H1 (cell line): ENCODE data around the gene EMX1. TPM values are rescaled to one million over a fixed set of nuclear protein-coding genes. Genes with fewer than 3 reads are reported as not detected.

Experiments used
- BCL11A ChIP-seq, 2 experiments: IDR thresholded peaks; one replicate each; pipeline ENCODE4 v1.6.1; 2011; ENCODE audit warnings: low read depth in 2 of 2, low read length in 2 of 2, mild to moderate bottlenecking in 2 of 2
- CBX5 ChIP-seq: fragments of 300-800, 300-1000 bp; sonication (generic); IDR thresholded peaks from 2 replicates; pipeline ENCODE4 v1.7.1; 2016; ENCODE audit warnings: antibody characterized with exemption, low read length, low read depth
- CEBPB ChIP-seq: IDR thresholded peaks from 2 replicates; pipeline ENCODE4 v1.6.1; 2012; ENCODE audit warnings: low read depth, low read length
- CHD1 ChIP-seq: IDR thresholded peaks from 2 replicates; pipeline ENCODE4 v1.6.1; 2012; ENCODE audit warnings: low read depth, low read length, improper control_type of control experiment
- EGR1 ChIP-seq: IDR thresholded peaks from 2 replicates; pipeline ENCODE4 v1.6.1; 2011; ENCODE audit warnings: low read depth, low read length, borderline replicate concordance
- EP300 ChIP-seq, 2 experiments: IDR thresholded peaks; 1 replicate in 1 of 2; 2 replicates in 1 of 2; pipeline ENCODE4 v1.6.1; 2011 to 2012; ENCODE audit warnings: low read depth in 2 of 2, low read length in 2 of 2, mild to moderate bottlenecking in 2 of 2, borderline replicate concordance in 1 of 2, inconsistent platforms in 1 of 2, moderate library complexity in 1 of 2
- EZH2 ChIP-seq: fragments of 200-600 bp; sonication (generic); IDR thresholded peaks from 2 replicates; pipeline ENCODE4 v1.7.1; 2012; ENCODE audit warnings: low read depth, mild to moderate bottlenecking, moderate library complexity, low read length, inconsistent platforms; ENCODE audit not compliant: severe bottlenecking
- FOSL1 ChIP-seq: IDR thresholded peaks from 2 replicates; pipeline ENCODE4 v1.6.1; 2011; ENCODE audit warnings: mild to moderate bottlenecking, low read depth, low read length, moderate library complexity; ENCODE audit not compliant: insufficient read depth
- GTF2F1 ChIP-seq: IDR thresholded peaks from 2 replicates; pipeline ENCODE4 v1.6.1; 2012; ENCODE audit warnings: low read depth, low read length, improper control_type of control experiment, borderline replicate concordance
- JUN ChIP-seq: IDR thresholded peaks from 2 replicates; pipeline ENCODE4 v1.6.1; 2011; ENCODE audit warnings: low read depth, mild to moderate bottlenecking, improper control_type of control experiment, low read length
- JUND ChIP-seq: IDR thresholded peaks from 2 replicates; pipeline ENCODE4 v1.6.1; 2011; ENCODE audit warnings: mild to moderate bottlenecking, improper control_type of control experiment, low read length
- MAFK ChIP-seq: IDR thresholded peaks from 2 replicates; pipeline ENCODE4 v1.6.1; 2012; ENCODE audit warnings: low read depth, mild to moderate bottlenecking, improper control_type of control experiment, low read length
- NRF1 ChIP-seq: IDR thresholded peaks from 2 replicates; pipeline ENCODE4 v1.6.1; 2011; ENCODE audit warnings: mild to moderate bottlenecking, low read depth, low read length, improper control_type of control experiment
- RBBP5 ChIP-seq: IDR thresholded peaks from 2 replicates; pipeline ENCODE4 v1.7.1; 2012; ENCODE audit warnings: low read depth, mild to moderate bottlenecking, inconsistent platforms, low read length, moderate library complexity, borderline replicate concordance
- SIN3A ChIP-seq, 2 experiments: IDR thresholded peaks in 1 of 2; conservative IDR thresholded peaks in 1 of 2; 2 replicates each; pipeline ENCODE4 v1.6.1; 2011 to 2012; ENCODE audit warnings: low read length in 2 of 2, improper control_type of control experiment in 1 of 2, low read depth in 1 of 2, mild to moderate bottlenecking in 1 of 2
- SP1 ChIP-seq: IDR thresholded peaks from 2 replicates; pipeline ENCODE4 v1.6.1; 2011; ENCODE audit warnings: low read depth, low read length
- SRF ChIP-seq: IDR thresholded peaks from 2 replicates; pipeline ENCODE4 v1.6.1; 2011; ENCODE audit warnings: mild to moderate bottlenecking, low read depth, low read length, moderate library complexity
- TAF1 ChIP-seq: IDR thresholded peaks from 2 replicates; pipeline ENCODE4 v1.6.1; 2011; ENCODE audit warnings: mild to moderate bottlenecking, low read depth, low read length
- TAF7 ChIP-seq: optimal IDR thresholded peaks from 2 replicates; pipeline ENCODE3; 2011; ENCODE audit warnings: low read depth, mild to moderate bottlenecking, inconsistent platforms, low read length, moderate library complexity, borderline replicate concordance
- TBP ChIP-seq: IDR thresholded peaks from 2 replicates; pipeline ENCODE4 v1.6.1; 2011; ENCODE audit warnings: low read depth, low read length, improper control_type of control experiment
- TCF12 ChIP-seq: IDR thresholded peaks from 2 replicates; pipeline ENCODE4 v1.6.1; 2011; ENCODE audit warnings: low read depth, mild to moderate bottlenecking, low read length
- ZNF274 ChIP-seq: IDR thresholded peaks from 2 replicates; pipeline ENCODE4 v1.7.0; 2012; ENCODE audit warnings: low read length, borderline replicate concordance; ENCODE audit errors: extremely low read depth
- polyA plus RNA-seq, 7 experiments: library from polyadenylated mRNA; depleted of rRNA in 3 of 7; stranded (reverse) in 5 of 7; unstranded in 2 of 7; fragments of >200 nt in 5 of 7; fragments of 200-250 nt in 2 of 7; gene quantifications; 1 replicate in 5 of 7; 2 replicates in 1 of 7; 4 replicates in 1 of 7; pipeline versions ENCODE4 v1.2.1 to v1.2.3, GENCODE V29; 2011 to 2013; ENCODE audit warnings: missing spikeins in 2 of 7, mixed read lengths in 2 of 7
- total RNA-seq: library from RNA; stranded (reverse); fragmentation: NEBNext Ultra II Directional; extraction: Animal tissue kit (Norgen Biotek cat#: 25700); gene quantifications from 2 replicates; pipeline ENCODE4 v1.2.1, GENCODE V29; 2021
- TF ChIP-seq, protein P1 (sequence below), 3 experiments: IDR thresholded peaks; 1 replicate in 2 of 3; 2 replicates in 1 of 3; pipeline versions ENCODE4 v1.5.1 to v1.6.1; 2011; ENCODE audit warnings: low read length in 3 of 3, mild to moderate bottlenecking in 3 of 3, inconsistent platforms in 2 of 3, low read depth in 1 of 3, moderate library complexity in 1 of 3; ENCODE audit not compliant: insufficient read depth in 1 of 3; ENCODE audit errors: control extremely low read depth in 1 of 3

Gene EMX1
- total and polyA plus RNA-seq, 2 of the 8 experiments (the other 6 are each of a cell fraction or from before 2014, with no cell fraction given): 2.4 to 4.9 TPM

DNA sequence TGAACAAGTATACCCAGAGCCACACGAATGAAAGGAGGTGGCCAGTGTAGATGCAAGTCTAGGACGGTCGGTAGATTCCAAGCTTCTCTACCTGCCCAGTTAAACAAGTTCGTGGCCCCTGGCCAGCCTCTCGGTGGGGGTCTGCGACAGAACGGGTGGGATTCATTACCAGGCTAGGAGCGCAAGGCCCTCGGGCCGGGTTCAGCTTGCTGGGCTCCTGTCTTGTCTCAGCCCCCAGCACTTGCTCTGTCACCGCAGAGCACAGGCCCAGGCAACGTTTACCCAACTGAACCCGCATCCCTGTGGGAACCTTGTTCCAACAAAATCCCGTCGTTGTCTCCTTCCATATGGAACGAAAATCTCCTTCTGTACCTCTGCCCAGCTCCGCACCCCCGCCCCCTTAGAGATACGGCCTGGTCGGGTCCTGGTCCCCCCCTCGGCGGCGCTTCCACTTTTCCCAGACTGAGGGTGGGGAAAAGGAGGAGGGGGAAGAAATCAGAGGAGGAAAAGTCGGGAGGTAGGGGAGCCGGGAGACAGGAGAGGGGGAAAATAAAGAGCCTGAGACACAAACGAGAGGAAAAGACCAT, 1.9 kb upstream of the EMX1 start (continued):
- no peak for TF ChIP-seq BCL11A (IDR thresholded peaks at IDR 0.05; ENCODE audit: low read depth in 2 of 2, low read length in 2 of 2)
- no peak for TF ChIP-seq GTF2F1
- TF ChIP-seq JUN: no peak
- TF ChIP-seq TBP: no peak
- 0 out of 2 replicates have a peak, but pooled peaks have one; percentile 24 for TF ChIP-seq SP1
- TF ChIP-seq, protein P1, sequence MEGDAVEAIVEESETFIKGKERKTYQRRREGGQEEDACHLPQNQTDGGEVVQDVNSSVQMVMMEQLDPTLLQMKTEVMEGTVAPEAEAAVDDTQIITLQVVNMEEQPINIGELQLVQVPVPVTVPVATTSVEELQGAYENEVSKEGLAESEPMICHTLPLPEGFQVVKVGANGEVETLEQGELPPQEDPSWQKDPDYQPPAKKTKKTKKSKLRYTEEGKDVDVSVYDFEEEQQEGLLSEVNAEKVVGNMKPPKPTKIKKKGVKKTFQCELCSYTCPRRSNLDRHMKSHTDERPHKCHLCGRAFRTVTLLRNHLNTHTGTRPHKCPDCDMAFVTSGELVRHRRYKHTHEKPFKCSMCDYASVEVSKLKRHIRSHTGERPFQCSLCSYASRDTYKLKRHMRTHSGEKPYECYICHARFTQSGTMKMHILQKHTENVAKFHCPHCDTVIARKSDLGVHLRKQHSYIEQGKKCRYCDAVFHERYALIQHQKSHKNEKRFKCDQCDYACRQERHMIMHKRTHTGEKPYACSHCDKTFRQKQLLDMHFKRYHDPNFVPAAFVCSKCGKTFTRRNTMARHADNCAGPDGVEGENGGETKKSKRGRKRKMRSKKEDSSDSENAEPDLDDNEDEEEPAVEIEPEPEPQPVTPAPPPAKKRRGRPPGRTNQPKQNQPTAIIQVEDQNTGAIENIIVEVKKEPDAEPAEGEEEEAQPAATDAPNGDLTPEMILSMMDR (IDR thresholded peaks at IDR 0.05; ENCODE audit: control extremely low read depth in 1 of 3, insufficient read depth in 1 of 3, low read depth in 1 of 3, low read length in 3 of 3): no peak
- TF ChIP-seq ZNF274: no peak
- TF ChIP-seq CEBPB: no peak
- no peak for TF ChIP-seq SIN3A (conservative IDR thresholded peaks at IDR 0.05 in 1 of 2, IDR thresholded peaks at IDR 0.05 in 1 of 2; ENCODE audit: low read depth in 1 of 2, low read length in 2 of 2)
- TF ChIP-seq RBBP5: no peak
- no peak for TF ChIP-seq SRF
- no peak for TF ChIP-seq JUND
- no peak for TF ChIP-seq FOSL1
- peak; percentile 61 for TF ChIP-seq EZH2
- no peak for TF ChIP-seq CHD1
- TF ChIP-seq MAFK: no peak
- TF ChIP-seq TAF1: no peak
- TF ChIP-seq EGR1: no peak
- no peak for TF ChIP-seq CBX5
- peak; percentile 23 for TF ChIP-seq TAF7
- TF ChIP-seq NRF1: no peak
- no peak for TF ChIP-seq EP300 (IDR thresholded peaks at IDR 0.05; ENCODE audit: borderline replicate concordance in 1 of 2, low read depth in 2 of 2, low read length in 2 of 2)
- TF ChIP-seq TCF12: no peak
